ENCODE measurements around the gene SV2A.

DNA sequence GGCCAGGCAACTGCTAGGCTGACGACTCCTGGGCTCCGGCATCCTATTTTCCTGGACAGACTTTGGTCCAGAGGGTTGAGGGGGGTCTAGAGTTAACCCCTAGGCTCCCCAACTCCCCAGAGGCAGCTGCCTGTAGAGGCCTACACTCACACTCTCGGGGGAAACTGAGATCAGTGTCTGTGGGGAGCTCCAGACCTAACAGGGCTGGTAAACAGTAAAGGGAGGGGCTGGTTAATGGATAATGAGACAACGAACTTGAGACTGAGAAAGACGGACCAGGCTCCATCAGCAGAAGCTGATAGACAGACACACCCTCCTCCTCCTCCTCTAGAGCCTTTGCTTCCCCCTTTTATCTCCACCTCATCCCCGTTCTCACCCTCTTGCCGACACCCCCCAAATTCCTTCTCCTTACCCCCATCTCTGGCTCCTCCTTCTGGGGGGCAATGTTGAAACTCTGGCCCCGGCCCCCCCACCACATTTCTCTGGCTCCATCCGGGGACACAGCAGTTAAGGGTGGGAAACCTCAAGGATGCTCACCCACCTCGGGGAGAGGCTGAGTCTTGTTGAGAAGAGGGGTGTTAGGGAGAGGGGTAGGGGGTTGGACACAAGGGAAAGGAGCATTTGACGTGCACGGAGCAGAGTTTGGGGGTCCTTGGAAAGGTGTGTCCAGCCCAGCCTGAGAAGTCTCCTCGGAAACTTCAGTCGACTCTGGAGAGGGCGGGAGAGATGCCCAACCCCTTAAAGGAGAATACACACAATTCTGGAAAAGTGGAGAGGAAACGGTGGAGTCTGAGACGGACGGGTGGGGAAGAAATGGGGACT is 18.7 kb upstream of the SV2A start, which contains the start of gene MTMR11:
- TF ChIP-seq, protein P1, sequence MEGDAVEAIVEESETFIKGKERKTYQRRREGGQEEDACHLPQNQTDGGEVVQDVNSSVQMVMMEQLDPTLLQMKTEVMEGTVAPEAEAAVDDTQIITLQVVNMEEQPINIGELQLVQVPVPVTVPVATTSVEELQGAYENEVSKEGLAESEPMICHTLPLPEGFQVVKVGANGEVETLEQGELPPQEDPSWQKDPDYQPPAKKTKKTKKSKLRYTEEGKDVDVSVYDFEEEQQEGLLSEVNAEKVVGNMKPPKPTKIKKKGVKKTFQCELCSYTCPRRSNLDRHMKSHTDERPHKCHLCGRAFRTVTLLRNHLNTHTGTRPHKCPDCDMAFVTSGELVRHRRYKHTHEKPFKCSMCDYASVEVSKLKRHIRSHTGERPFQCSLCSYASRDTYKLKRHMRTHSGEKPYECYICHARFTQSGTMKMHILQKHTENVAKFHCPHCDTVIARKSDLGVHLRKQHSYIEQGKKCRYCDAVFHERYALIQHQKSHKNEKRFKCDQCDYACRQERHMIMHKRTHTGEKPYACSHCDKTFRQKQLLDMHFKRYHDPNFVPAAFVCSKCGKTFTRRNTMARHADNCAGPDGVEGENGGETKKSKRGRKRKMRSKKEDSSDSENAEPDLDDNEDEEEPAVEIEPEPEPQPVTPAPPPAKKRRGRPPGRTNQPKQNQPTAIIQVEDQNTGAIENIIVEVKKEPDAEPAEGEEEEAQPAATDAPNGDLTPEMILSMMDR (IDR thresholded peaks at IDR 0.05), result no peak
- TF ChIP-seq EP300 (IDR thresholded peaks at IDR 0.05) (no peak), POLR2A (IDR thresholded peaks at IDR 0.05) (no peak), POLR2AphosphoS5 (IDR thresholded peaks at IDR 0.05) (no peak)
